ENCODE data around the gene PALD1. TPM values are rescaled to one million over a fixed set of nuclear protein-coding genes. Genes with fewer than 3 reads are reported as not detected.

Gene PALD1
- total and polyA plus RNA-seq, 2 of the 13 experiments (the other 11 are each of a cell fraction or from before 2014, with no cell fraction given): 0.07 to 0.09 TPM

DNA sequence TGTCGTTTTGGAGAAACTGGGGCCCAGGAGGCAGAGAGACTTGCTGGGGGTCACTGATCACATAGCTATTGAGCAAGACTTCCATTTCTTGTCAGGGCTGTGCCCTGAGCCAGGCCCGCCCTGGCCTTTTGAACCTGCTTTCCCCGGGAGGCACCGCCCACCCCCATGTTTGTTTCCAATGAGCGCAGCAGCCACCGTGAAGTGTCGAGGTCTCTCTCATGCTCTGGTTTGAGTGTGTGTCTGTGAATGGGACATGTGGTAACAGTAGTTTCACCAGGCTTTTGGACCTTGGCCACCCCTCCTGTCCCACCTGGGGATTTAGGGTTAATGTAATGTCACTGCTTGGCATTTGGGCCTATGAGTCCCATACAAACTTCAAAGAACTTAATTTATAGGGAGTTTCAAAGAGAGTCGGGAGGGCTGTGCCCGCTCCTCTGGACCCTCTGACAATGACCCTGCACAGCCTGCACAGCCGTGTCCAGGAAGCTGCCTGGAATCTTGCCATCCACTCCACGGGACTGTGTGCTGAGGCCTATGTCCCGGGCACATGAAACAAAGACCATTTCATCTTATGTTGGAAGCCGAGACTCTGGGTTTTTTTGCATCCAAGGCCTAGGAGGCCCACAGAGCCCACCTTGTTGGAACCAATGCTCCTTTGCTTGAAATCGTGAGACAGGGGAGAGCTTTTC is 117.7 kb downstream of the PALD1 start (continued):
- TF ChIP-seq, protein P1, sequence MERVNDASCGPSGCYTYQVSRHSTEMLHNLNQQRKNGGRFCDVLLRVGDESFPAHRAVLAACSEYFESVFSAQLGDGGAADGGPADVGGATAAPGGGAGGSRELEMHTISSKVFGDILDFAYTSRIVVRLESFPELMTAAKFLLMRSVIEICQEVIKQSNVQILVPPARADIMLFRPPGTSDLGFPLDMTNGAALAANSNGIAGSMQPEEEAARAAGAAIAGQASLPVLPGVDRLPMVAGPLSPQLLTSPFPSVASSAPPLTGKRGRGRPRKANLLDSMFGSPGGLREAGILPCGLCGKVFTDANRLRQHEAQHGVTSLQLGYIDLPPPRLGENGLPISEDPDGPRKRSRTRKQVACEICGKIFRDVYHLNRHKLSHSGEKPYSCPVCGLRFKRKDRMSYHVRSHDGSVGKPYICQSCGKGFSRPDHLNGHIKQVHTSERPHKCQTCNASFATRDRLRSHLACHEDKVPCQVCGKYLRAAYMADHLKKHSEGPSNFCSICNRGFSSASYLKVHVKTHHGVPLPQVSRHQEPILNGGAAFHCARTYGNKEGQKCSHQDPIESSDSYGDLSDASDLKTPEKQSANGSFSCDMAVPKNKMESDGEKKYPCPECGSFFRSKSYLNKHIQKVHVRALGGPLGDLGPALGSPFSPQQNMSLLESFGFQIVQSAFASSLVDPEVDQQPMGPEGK (CRISPR knock-in tag; IDR thresholded peaks at IDR 0.05): peak; percentile 77
- TF ChIP-seq, protein P2, sequence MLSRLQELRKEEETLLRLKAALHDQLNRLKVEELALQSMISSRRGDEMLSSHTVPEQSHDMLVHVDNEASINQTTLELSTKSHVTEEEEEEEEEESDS (CRISPR knock-in tag; IDR thresholded peaks at IDR 0.05; ENCODE audit: borderline replicate concordance): no peak
- TF ChIP-seq ZNF792 (CRISPR knock-in tag; IDR thresholded peaks at IDR 0.05): peak; percentile 27; the same call in 1 of the 2 replicates
- no peak for TF ChIP-seq ZNF136 (CRISPR knock-in tag; IDR thresholded peaks at IDR 0.05; ENCODE audit: low read depth)
- TF ChIP-seq MED1 (CRISPR knock-in tag; IDR thresholded peaks at IDR 0.05): no peak
- no peak for TF ChIP-seq ZNF775 (CRISPR knock-in tag; IDR thresholded peaks at IDR 0.05; ENCODE audit: borderline replicate concordance)
- TF ChIP-seq, protein P3, sequence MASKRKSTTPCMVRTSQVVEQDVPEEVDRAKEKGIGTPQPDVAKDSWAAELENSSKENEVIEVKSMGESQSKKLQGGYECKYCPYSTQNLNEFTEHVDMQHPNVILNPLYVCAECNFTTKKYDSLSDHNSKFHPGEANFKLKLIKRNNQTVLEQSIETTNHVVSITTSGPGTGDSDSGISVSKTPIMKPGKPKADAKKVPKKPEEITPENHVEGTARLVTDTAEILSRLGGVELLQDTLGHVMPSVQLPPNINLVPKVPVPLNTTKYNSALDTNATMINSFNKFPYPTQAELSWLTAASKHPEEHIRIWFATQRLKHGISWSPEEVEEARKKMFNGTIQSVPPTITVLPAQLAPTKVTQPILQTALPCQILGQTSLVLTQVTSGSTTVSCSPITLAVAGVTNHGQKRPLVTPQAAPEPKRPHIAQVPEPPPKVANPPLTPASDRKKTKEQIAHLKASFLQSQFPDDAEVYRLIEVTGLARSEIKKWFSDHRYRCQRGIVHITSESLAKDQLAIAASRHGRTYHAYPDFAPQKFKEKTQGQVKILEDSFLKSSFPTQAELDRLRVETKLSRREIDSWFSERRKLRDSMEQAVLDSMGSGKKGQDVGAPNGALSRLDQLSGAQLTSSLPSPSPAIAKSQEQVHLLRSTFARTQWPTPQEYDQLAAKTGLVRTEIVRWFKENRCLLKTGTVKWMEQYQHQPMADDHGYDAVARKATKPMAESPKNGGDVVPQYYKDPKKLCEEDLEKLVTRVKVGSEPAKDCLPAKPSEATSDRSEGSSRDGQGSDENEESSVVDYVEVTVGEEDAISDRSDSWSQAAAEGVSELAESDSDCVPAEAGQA (IDR thresholded peaks at IDR 0.05; ENCODE audit: low read depth): no peak
- TF ChIP-seq, protein P3 (CRISPR knock-in tag; IDR thresholded peaks at IDR 0.05; ENCODE audit: borderline replicate concordance): no peak
- TF ChIP-seq MXI1 (IDR thresholded peaks at IDR 0.05; ENCODE audit: borderline replicate concordance, low read depth, low read length): no peak; the same call in 2 of the 3 replicates
- TF ChIP-seq TEAD2 (CRISPR knock-in tag; IDR thresholded peaks at IDR 0.05): no peak
- TF ChIP-seq, protein P4, sequence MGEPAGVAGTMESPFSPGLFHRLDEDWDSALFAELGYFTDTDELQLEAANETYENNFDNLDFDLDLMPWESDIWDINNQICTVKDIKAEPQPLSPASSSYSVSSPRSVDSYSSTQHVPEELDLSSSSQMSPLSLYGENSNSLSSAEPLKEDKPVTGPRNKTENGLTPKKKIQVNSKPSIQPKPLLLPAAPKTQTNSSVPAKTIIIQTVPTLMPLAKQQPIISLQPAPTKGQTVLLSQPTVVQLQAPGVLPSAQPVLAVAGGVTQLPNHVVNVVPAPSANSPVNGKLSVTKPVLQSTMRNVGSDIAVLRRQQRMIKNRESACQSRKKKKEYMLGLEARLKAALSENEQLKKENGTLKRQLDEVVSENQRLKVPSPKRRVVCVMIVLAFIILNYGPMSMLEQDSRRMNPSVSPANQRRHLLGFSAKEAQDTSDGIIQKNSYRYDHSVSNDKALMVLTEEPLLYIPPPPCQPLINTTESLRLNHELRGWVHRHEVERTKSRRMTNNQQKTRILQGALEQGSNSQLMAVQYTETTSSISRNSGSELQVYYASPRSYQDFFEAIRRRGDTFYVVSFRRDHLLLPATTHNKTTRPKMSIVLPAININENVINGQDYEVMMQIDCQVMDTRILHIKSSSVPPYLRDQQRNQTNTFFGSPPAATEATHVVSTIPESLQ (CRISPR knock-in tag; conservative IDR thresholded peaks at IDR 0.05): no peak
- TF ChIP-seq ZNF580 (CRISPR knock-in tag; IDR thresholded peaks at IDR 0.05; ENCODE audit: borderline replicate concordance, low read depth): no peak
- TF ChIP-seq HDAC6 (IDR thresholded peaks at IDR 0.05; ENCODE audit: low read depth, low read length): no peak
- peak in 1 of 2 experiments; percentile 34; a peak in 1 of 4 replicates for TF ChIP-seq EP300 (IDR thresholded peaks at IDR 0.05; ENCODE audit: low read depth in 2 of 2, low read length in 2 of 2)
- no peak for TF ChIP-seq EP300 (CRISPR knock-in tag; IDR thresholded peaks at IDR 0.05; ENCODE audit: borderline replicate concordance)
- TF ChIP-seq ZNF629 (CRISPR knock-in tag; conservative IDR thresholded peaks at IDR 0.05): no peak

All from HepG2 (cell line).